CD14-positive monocyte (primary cell): ENCODE measurements around the gene KCNT1. TPM values are rescaled to one million over a fixed set of nuclear protein-coding genes. Genes with fewer than 3 reads are reported as not detected.
"Not testable (repeated sequence)": the region's sequence is repeated elsewhere in the genome, so short reads cannot be mapped to it uniquely, and the experiment has no call there.

Source experiments
- DNase-seq, 3 donors: peaks; one replicate each; pipeline ENCODE4 v3.0.0-alpha.2; 2011 to 2022
- H2AFZ ChIP-seq: 2 replicates; pipeline ENCODE4 v1.6.0; 2012; ENCODE audit warnings: mild to moderate bottlenecking, low read depth, low read length, inconsistent platforms; ENCODE audit not compliant: insufficient read depth, poor library complexity, severe bottlenecking
- H3K27ac ChIP-seq, 2 donors: 1 replicate in 1 of 2; 2 replicates in 1 of 2; pipeline ENCODE4 v1.5.1; 2012 to 2013; ENCODE audit warnings: low read length in 2 of 2, control low read depth in 1 of 2, inconsistent platforms in 1 of 2, low read depth in 1 of 2, mild to moderate bottlenecking in 1 of 2
- H3K27me3 ChIP-seq, 2 donors: one replicate each; pipeline versions ENCODE4 v1.6.0 to v1.6.1; 2011 to 2013; ENCODE audit warnings: low read length in 2 of 2; ENCODE audit not compliant: control insufficient read depth in 2 of 2, insufficient read depth in 2 of 2
- H3K36me3 ChIP-seq, 2 donors: replicated peaks in 1 of 2; 1 replicate in 1 of 2; 2 replicates in 1 of 2; pipeline versions ENCODE4 v1.5.1 to v1.6.1; 2012 to 2013; ENCODE audit warnings: low read length in 2 of 2, control low read depth in 1 of 2, inconsistent platforms in 1 of 2, mild to moderate bottlenecking in 1 of 2; ENCODE audit not compliant: insufficient read depth in 2 of 2, control insufficient read depth in 1 of 2
- H3K4me1 ChIP-seq, 2 donors: 1 replicate in 1 of 2; 2 replicates in 1 of 2; pipeline versions ENCODE4 v1.5.1 to v1.6.1; 2012 to 2013; ENCODE audit warnings: low read length in 2 of 2, control low read depth in 1 of 2, inconsistent platforms in 1 of 2, mild to moderate bottlenecking in 1 of 2, moderate library complexity in 1 of 2; ENCODE audit not compliant: insufficient read depth in 2 of 2, control insufficient read depth in 1 of 2
- H3K4me2 ChIP-seq: replicated peaks from 2 replicates; pipeline ENCODE3; 2012; ENCODE audit warnings: low read length, moderate library complexity, mild to moderate bottlenecking; ENCODE audit not compliant: poor library complexity, severe bottlenecking; ENCODE audit errors: extremely low read depth
- H3K4me3 ChIP-seq, 3 experiments: fragments of 200-600 bp in 1 of 3; sonication (generic) in 1 of 3; replicated peaks in 1 of 3; 1 replicate in 2 of 3; 2 replicates in 1 of 3; pipeline ENCODE4 v1.5.1; 2011 to 2013; ENCODE audit warnings: low read length in 3 of 3, mild to moderate bottlenecking in 3 of 3, control low read depth in 2 of 3, low read depth in 2 of 3, inconsistent platforms in 1 of 3, moderate library complexity in 1 of 3
- H3K79me2 ChIP-seq: 2 replicates; pipeline ENCODE4 v1.6.0; 2012; ENCODE audit warnings: mild to moderate bottlenecking, control low read depth, inconsistent platforms, low read length, moderate library complexity; ENCODE audit not compliant: insufficient read depth
- H3K9ac ChIP-seq: 2 replicates; pipeline ENCODE4 v1.6.0; 2017; ENCODE audit warnings: low read length, mild to moderate bottlenecking; ENCODE audit not compliant: insufficient read depth, poor library complexity, severe bottlenecking
- H3K9me3 ChIP-seq, 2 donors: replicated peaks in 1 of 2; 1 replicate in 1 of 2; 2 replicates in 1 of 2; pipeline versions ENCODE4 v1.5.1 to v1.6.1; 2012 to 2013; ENCODE audit warnings: low read length in 2 of 2, control low read depth in 1 of 2; ENCODE audit not compliant: control insufficient read depth in 1 of 2, insufficient read depth in 1 of 2
- H4K20me1 ChIP-seq: 2 replicates; pipeline ENCODE4 v1.6.0; 2012; ENCODE audit warnings: mild to moderate bottlenecking, low read length, control low read depth, moderate library complexity; ENCODE audit not compliant: insufficient read depth
- H3K27ac Mint-ChIP-seq, 7 donors: one replicate each; pipeline ENCODE4 v1.8.0; 2020; ENCODE audit warnings: mild to moderate bottlenecking in 7 of 7, mixed read lengths in 7 of 7, moderate library complexity in 6 of 7, inconsistent platforms in 2 of 7
- H3K27me3 Mint-ChIP-seq, 3 donors: one replicate each; pipeline ENCODE4 v1.8.0; 2021 to 2022; ENCODE audit warnings: low read depth in 3 of 3, mild to moderate bottlenecking in 3 of 3, mixed read lengths in 3 of 3, moderate library complexity in 3 of 3, inconsistent platforms in 1 of 3
- H3K36me3 Mint-ChIP-seq, 2 donors: one replicate each; pipeline ENCODE4 v1.8.0; 2020; ENCODE audit warnings: mixed read lengths in 2 of 2, inconsistent platforms in 1 of 2, mild to moderate bottlenecking in 1 of 2
- H3K4me1 Mint-ChIP-seq: one replicate; pipeline ENCODE4 v1.8.0; 2020; ENCODE audit warnings: mild to moderate bottlenecking, mixed read lengths
- H3K4me3 Mint-ChIP-seq, 2 donors: one replicate each; pipeline ENCODE4 v1.8.0; 2020; ENCODE audit warnings: mild to moderate bottlenecking in 2 of 2, mixed read lengths in 2 of 2, moderate library complexity in 1 of 2
- H3K9me3 Mint-ChIP-seq, 7 donors: one replicate each; pipeline ENCODE4 v1.8.0; 2020 to 2022; ENCODE audit warnings: mixed read lengths in 7 of 7, mild to moderate bottlenecking in 6 of 7, moderate library complexity in 6 of 7, inconsistent platforms in 2 of 7
- CTCF ChIP-seq: fragments of 200-600 bp; IDR thresholded peaks from one replicate; pipeline ENCODE4 v1.8.0; 2022; ENCODE audit warnings: antibody characterized with exemption, mild to moderate bottlenecking
- whole genome bisulfite sequencing: methylation state at CpG from one replicate; pipeline ENCODE4 v1.1.5; 2013; ENCODE audit warnings: missing lambda C conversion rate; ENCODE audit not compliant: insufficient coverage; 5-methylcytosine and 5-hydroxymethylcytosine counted together
- intact Hi-C, 2 donors: fragments of 100-400 bp; cut with micrococcal nuclease; formaldehyde crosslinking; loops; one replicate each; pipeline versions ENCODE4 v1.15.0 to v1.15.1; 2023
- polyA plus RNA-seq, 3 donors: library from polyadenylated mRNA; depleted of rRNA in 1 of 3; unstranded in 2 of 3; stranded (reverse) in 1 of 3; fragments of 300-500 nt in 2 of 3; fragments of >200 nt in 1 of 3; fragmentation: Illumina TruSeq in 2 of 3; gene quantifications; 1 replicate in 2 of 3; 2 replicates in 1 of 3; pipeline ENCODE4 v1.2.3, GENCODE V29; 2012 to 2021

The KCNT1 gene
- polyA plus RNA-seq, 3 donors = not detected

DNA sequence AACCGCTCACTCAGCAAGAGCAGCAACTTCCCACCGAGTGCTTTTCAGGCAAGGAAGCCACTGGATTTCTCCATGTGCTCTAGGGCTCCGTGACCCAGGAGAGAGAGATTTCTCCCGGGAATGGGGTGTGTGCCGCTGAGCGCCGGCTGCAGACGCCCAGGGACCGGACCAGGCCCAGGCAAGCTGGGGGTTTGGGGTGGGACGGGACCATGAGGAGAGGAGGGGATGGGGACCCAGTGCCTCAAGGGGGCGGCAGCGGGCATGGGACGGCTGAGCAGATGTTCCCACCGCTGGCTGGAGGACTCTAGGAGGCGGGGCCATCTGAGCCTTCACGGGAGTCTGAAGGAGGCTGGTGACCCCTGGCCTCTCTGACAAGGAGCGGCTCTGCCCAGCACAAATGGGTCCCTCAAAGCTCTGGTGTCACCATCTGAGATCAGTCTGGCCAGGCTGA, 30.4 kb upstream of the KCNT1 start:
- DNase-seq = no peak
- TF ChIP-seq CTCF = no peak
- Histone ChIP-seq H3K4me2 (no peak overlapping the region), H3K79me2 (no peaks in the 10 kb centered on the region), H3K4me3 (no peak overlapping the region), H3K9me3 (no peaks in the 10 kb centered on the region), H3K4me1 (no peaks in the 10 kb centered on the region), H3K27me3 (no peaks in the 10 kb centered on the region), H3K27ac (no peak overlapping the region), H3K36me3 (no peaks in the 10 kb centered on the region), H4K20me1 (no peaks in the 10 kb centered on the region), H2AFZ (no peak overlapping the region), H3K9ac (no peak overlapping the region)
- intact Hi-C loops = no loop called here
- Mint-ChIP-seq H3K27me3 (peaks cover 2 to 13% (median 8%) of the 10 kb centered on the region in 3 donors), H3K4me3 (no peak overlapping the region), H3K36me3 (no peaks in the 10 kb centered on the region), H3K9me3 (peaks cover 0 to 7% (median 2%) of the 10 kb centered on the region in 7 donors), H3K4me1 (no peaks in the 10 kb centered on the region), H3K27ac (no peak overlapping the region)
- WGBS = 48% methylated on average over 15 of the region's 17 CpGs

DNA sequence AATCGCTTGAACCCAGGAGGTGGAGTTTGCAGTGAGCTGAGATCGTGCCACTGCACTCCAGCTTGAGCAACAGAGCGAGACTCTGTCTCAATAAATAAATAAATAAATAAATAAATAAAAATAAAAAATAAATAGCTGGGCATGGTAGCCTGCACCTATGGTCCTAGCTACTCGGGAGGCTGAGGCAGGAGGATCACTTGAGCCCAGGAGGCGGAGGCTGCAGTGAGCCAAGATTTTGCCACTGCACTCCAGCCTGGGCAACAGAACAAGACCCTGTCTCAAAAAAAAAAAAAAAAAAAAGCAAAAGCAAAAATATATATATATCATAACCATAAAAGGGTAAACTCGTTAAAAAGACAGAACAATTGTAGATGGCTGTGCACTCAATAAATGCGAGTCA, 29.2 kb upstream of the KCNT1 start:
- H3K27ac ChIP-seq, H3K9me3 Mint-ChIP-seq, H3K4me1 ChIP-seq, H3K27ac Mint-ChIP-seq, H3K4me1 Mint-ChIP-seq, intact Hi-C loops, DNase-seq, H3K4me3 ChIP-seq, H3K36me3 ChIP-seq, H3K4me2 ChIP-seq, H3K9me3 ChIP-seq, H2AFZ ChIP-seq, H3K36me3 Mint-ChIP-seq, H3K4me3 Mint-ChIP-seq, H3K79me2 ChIP-seq, H4K20me1 ChIP-seq, H3K9ac ChIP-seq, H3K27me3 ChIP-seq: not testable (repeated sequence)
- 95% methylated on average over 4 of the region's 7 CpGs for WGBS
- H3K27me3 Mint-ChIP-seq = peaks cover 2 to 11% (median 8%) of the 10 kb centered on the region in 3 donors
